ENCODE results near the gene MTAP. TPM values are rescaled to one million over a fixed set of nuclear protein-coding genes. Genes with fewer than 3 reads are reported as not detected.

Gene MTAP
- total RNA-seq, 2 donors from 2014 or later: 10.9 to 25.1 TPM

- Histone ChIP-seq H3K4me3 (no peak overlapping the region), H3K36me3 (replicated peaks in 1 of 2; ENCODE audit: insufficient read depth in 1 of 2, low read depth in 2 of 2) (no peaks in the 10 kb centered on the region), H3K9me3 (no peaks in the 10 kb centered on the region), H3K27ac (no peak overlapping the region), H3K4me1 (no peaks in the 10 kb centered on the region), H3K27me3 (no peaks in the 10 kb centered on the region)
- DNase-seq: peak in 1 of 4 donors; percentile 15
- WGBS, 2 donors: 27 to 33% methylated on average over 4 of the region's 4 CpGs
- intact Hi-C loops (cut with DNase I): no loop called here
- ATAC-seq: peak; percentile 18
- TF ChIP-seq CTCF (IDR thresholded peaks at IDR 0.05) (no peak), POLR2A (IDR thresholded peaks at IDR 0.05) (no peak)
Observed at GRCh38 chr9:21919377-21920362, 117.2 kb downstream of the MTAP start.

- Histone ChIP-seq H3K9me3 (no peaks in the 10 kb centered on the region), H3K4me1 (no peaks in the 10 kb centered on the region), H3K4me3 (no peak overlapping the region), H3K36me3 (replicated peaks in 1 of 2; ENCODE audit: insufficient read depth in 1 of 2, low read depth in 2 of 2) (no peaks in the 10 kb centered on the region), H3K27ac (no peak overlapping the region), H3K27me3 (no peaks in the 10 kb centered on the region)
- no peak for ATAC-seq
- TF ChIP-seq CTCF (IDR thresholded peaks at IDR 0.05) (no peak), POLR2A (IDR thresholded peaks at IDR 0.05) (no peak)
- 100% methylated on average over 1 of the region's 1 CpG for WGBS, 2 donors
- intact Hi-C loops (cut with DNase I): no loop called here
- no peak for DNase-seq
Observed at GRCh38 chr9:21923694-21924093, 121.3 kb downstream of the MTAP start.

GRCh38 chr9:21927752-21928151 lies 125.3 kb downstream of the MTAP start:
- Histone ChIP-seq H3K27me3 (no peaks in the 10 kb centered on the region), H3K4me1 (no peaks in the 10 kb centered on the region), H3K9me3 (no peaks in the 10 kb centered on the region), H3K4me3 (no peak overlapping the region), H3K36me3 (replicated peaks in 1 of 2; ENCODE audit: insufficient read depth in 1 of 2, low read depth in 2 of 2) (no peaks in the 10 kb centered on the region), H3K27ac (no peak overlapping the region)
- intact Hi-C loops (cut with DNase I): no loop called here
- TF ChIP-seq CTCF (IDR thresholded peaks at IDR 0.05): no peak
- no peak for TF ChIP-seq POLR2A (IDR thresholded peaks at IDR 0.05)
- DNase-seq (no peak), ATAC-seq (no peak)

- no peaks in the 10 kb centered on the region for H3K36me3 ChIP-seq (replicated peaks in 1 of 2; ENCODE audit: insufficient read depth in 1 of 2, low read depth in 2 of 2)
- no peak overlapping the region for H3K27ac ChIP-seq
- intact Hi-C loops (cut with DNase I): loop anchor here (10.0 kb wide), 1 partner anchor 63 kb away; the partner anchor contains the start of genes CDKN2A and CDKN2B-AS1
- DNase-seq: no peak
- H3K9me3 ChIP-seq: no peaks in the 10 kb centered on the region
- H3K4me3 ChIP-seq: no peak overlapping the region
- no peak for ATAC-seq
- WGBS, 2 donors: 44 to 50% methylated on average over 1 of the region's 1 CpG
- no peak for TF ChIP-seq POLR2A (IDR thresholded peaks at IDR 0.05)
- no peak for TF ChIP-seq CTCF (IDR thresholded peaks at IDR 0.05)
- H3K4me1 ChIP-seq: no peaks in the 10 kb centered on the region
- no peaks in the 10 kb centered on the region for H3K27me3 ChIP-seq
Observed at GRCh38 chr9:21931428-21931827, 129.0 kb downstream of the MTAP start.

All from body of pancreas (tissue), 4 donors.